Gastrocnemius medialis (tissue), 4 donors: ENCODE measurements around the gene RFFL. TPM values are rescaled to one million over a fixed set of nuclear protein-coding genes. Genes with fewer than 3 reads are reported as not detected.
A peak's percentile ranks its signal among the peaks of the same experiment; 100 is the strongest.
"Not testable (repeated sequence)": the region's sequence is repeated elsewhere in the genome, so short reads cannot be mapped to it uniquely, and the experiment has no call there.

Source experiments
- ATAC-seq, 2 donors: fragments of 150-250 bp; one replicate each; pipeline ENCODE4 v1.9.1; 2016
- DNase-seq, 2 donors: peaks; one replicate each; pipeline ENCODE4 v3.0.0-alpha.2; 2019
- H3K27ac ChIP-seq, 4 donors: fragments of 200-600 bp; sonication (generic); 1 replicate in 1 of 4; 2 replicates in 3 of 4; pipeline ENCODE4 v1.5.1; 2016 to 2018; ENCODE audit warnings: mild to moderate bottlenecking in 2 of 4, moderate library complexity in 1 of 4
- H3K27me3 ChIP-seq, 3 donors: fragments of 200-600 bp; sonication (generic) in 2 of 3; 1 replicate in 1 of 3; 2 replicates in 2 of 3; pipeline versions ENCODE4 v1.5.1 to v1.6.0; 2016 to 2019; ENCODE audit warnings: mild to moderate bottlenecking in 1 of 3, moderate library complexity in 1 of 3
- H3K36me3 ChIP-seq, 2 donors: fragments of 200-600 bp; sonication (generic) in 1 of 2; one replicate each; pipeline ENCODE4 v1.5.1; 2017 to 2018
- H3K4me1 ChIP-seq, 2 donors: fragments of 200-600 bp; sonication (generic) in 1 of 2; one replicate each; pipeline ENCODE4 v1.5.1; 2016 to 2017; ENCODE audit warnings: mild to moderate bottlenecking in 2 of 2
- H3K4me3 ChIP-seq, 4 donors: fragments of 200-600 bp; sonication (generic) in 3 of 4; 1 replicate in 1 of 4; 2 replicates in 3 of 4; pipeline ENCODE4 v1.5.1; 2016 to 2019; ENCODE audit warnings: mild to moderate bottlenecking in 2 of 4
- H3K9me3 ChIP-seq, 3 donors: fragments of 200-600 bp; sonication (generic) in 2 of 3; 1 replicate in 1 of 3; 2 replicates in 2 of 3; pipeline ENCODE4 v1.5.1; 2016 to 2019
- CTCF ChIP-seq, 5 experiments: fragments of 450-650 bp in 3 of 5; fragments of 200-600 bp in 2 of 5; sonication (generic) in 2 of 5; IDR thresholded peaks in 4 of 5; conservative IDR thresholded peaks in 1 of 5; 1 replicate in 4 of 5; 2 replicates in 1 of 5; pipeline ENCODE4 v1.5.1; 2016 to 2019; ENCODE audit warnings: antibody characterized with exemption in 5 of 5, mild to moderate bottlenecking in 3 of 5, moderate library complexity in 3 of 5
- POLR2A ChIP-seq, 2 donors: fragments of 450-650 bp; IDR thresholded peaks; one replicate each; pipeline ENCODE4 v1.6.1; 2017; ENCODE audit warnings: antibody characterized with exemption in 2 of 2, mild to moderate bottlenecking in 2 of 2, moderate library complexity in 2 of 2
- in situ Hi-C, 4 donors: fragments of 200-750 bp; cut with MboI; loops; one replicate each; pipeline versions ENCODE4 v1.15.0 to v1.8.0; 2017; ENCODE audit warnings: low sequenced_read_pairs in 4 of 4
- intact Hi-C: fragments of 100-400 bp; cut with DNase I; formaldehyde crosslinking; loops from one replicate; pipeline ENCODE4 v1.15.1; 2023; ENCODE audit warnings: low total_unique reads
- total RNA-seq, 4 donors: library from RNA; depleted of rRNA; stranded (reverse); fragments of >200 nt; gene quantifications; one replicate each; pipeline versions ENCODE4 v1.1.0 to v1.2.3, GENCODE V29; 2016

Gene RFFL
- total RNA-seq: 10 to 100 TPM; 17.4 to 65.7 (median 35.0) TPM

- H3K4me3 ChIP-seq: peak within 1 kb of the TSS; percentile 47 to 57 (median 54)
- intact Hi-C loops: loop anchor here (1.0 to 5.0 kb wide), 5 partner anchors 26 to 103 kb away; partner anchors contain the start of genes CCT6B, LIG3 and ZNF830
These were observed at the start of gene RFFL for GRCh38 chr17:35063514-35064223. Gene RFFL (minus strand): TSS chr17:35063707. CDS start chr17:35026553, 37,154 bp downstream.

GRCh38 chr17:35110791-35111190, 47.3 kb upstream of the RFFL start:
- H3K9me3 ChIP-seq, H3K4me3 ChIP-seq, DNase-seq, H3K27me3 ChIP-seq, H3K36me3 ChIP-seq, H3K4me1 ChIP-seq, intact Hi-C loops, ATAC-seq, H3K27ac ChIP-seq: not testable (repeated sequence)
- in situ Hi-C loops: loop anchor here in 2 of 4 donors (25.0 kb wide), 2 partner anchors 273 to 573 kb away; no protein-coding TSS in a partner anchor

More at GRCh38 chr17:35063514-35064223, at the start of gene RFFL:
- in situ Hi-C loops: no loop called here
- no peaks in the 10 kb centered on the region for H3K9me3 ChIP-seq
- no peaks in the 10 kb centered on the region for H3K27me3 ChIP-seq
- ATAC-seq (peak; percentile 99 to 100), DNase-seq (peak; percentile 93 to 95)
- H3K4me1 ChIP-seq: peaks cover 13 to 30% of the 10 kb centered on the region in 2 donors
- peak within 1 kb of the TSS; percentile 87 to 97 (median 90) for H3K27ac ChIP-seq
- H3K36me3 ChIP-seq: no peaks in the 10 kb centered on the region
- TF ChIP-seq CTCF (IDR thresholded peaks at IDR 0.05 in 4 of 5, conservative IDR thresholded peaks at IDR 0.05 in 1 of 5) (peak in 1 of 5 experiments; percentile 13), POLR2A (IDR thresholded peaks at IDR 0.05) (peak; percentile 59 to 75)

GRCh38 chr17:35104844-35105450, 41.4 kb upstream of the RFFL start:
- Histone ChIP-seq H3K27me3 (no peaks in the 10 kb centered on the region), H3K9me3 (no peaks in the 10 kb centered on the region), H3K4me1 (no peaks in the 10 kb centered on the region), H3K4me3 (no peak overlapping the region), H3K36me3 (peaks cover 0 to 33% of the 10 kb centered on the region in 2 donors), H3K27ac (no peak overlapping the region)
- DNase-seq (no peak), ATAC-seq (no peak)
- no peak for TF ChIP-seq CTCF (IDR thresholded peaks at IDR 0.05 in 4 of 5, conservative IDR thresholded peaks at IDR 0.05 in 1 of 5)
- TF ChIP-seq POLR2A (IDR thresholded peaks at IDR 0.05): no peak
- in situ Hi-C loops: loop anchor here in 2 of 4 donors (25.0 kb wide), 2 partner anchors 268 to 568 kb away; no protein-coding TSS in a partner anchor
- intact Hi-C loops: no loop called here

- TF ChIP-seq CTCF (IDR thresholded peaks at IDR 0.05 in 4 of 5, conservative IDR thresholded peaks at IDR 0.05 in 1 of 5) (no peak), POLR2A (IDR thresholded peaks at IDR 0.05) (no peak)
- H3K4me1 ChIP-seq: no peaks in the 10 kb centered on the region
- in situ Hi-C loops: loop anchor here in 2 of 4 donors (25.0 kb wide), 2 partner anchors 266 to 566 kb away; no protein-coding TSS in a partner anchor
- H3K36me3 ChIP-seq: peaks cover 0 to 38% of the 10 kb centered on the region in 2 donors
- ATAC-seq (no peak), DNase-seq (no peak)
- H3K4me3 ChIP-seq: no peak overlapping the region
- intact Hi-C loops: no loop called here
- H3K27ac ChIP-seq: no peak overlapping the region
- no peaks in the 10 kb centered on the region for H3K9me3 ChIP-seq
- no peaks in the 10 kb centered on the region for H3K27me3 ChIP-seq
These were observed 39.8 kb upstream of the RFFL start for GRCh38 chr17:35103271-35103670.

- Histone ChIP-seq H3K36me3 (peaks cover 0 to 38% of the 10 kb centered on the region in 2 donors), H3K27ac (no peak overlapping the region), H3K27me3 (no peaks in the 10 kb centered on the region), H3K4me3 (no peak overlapping the region), H3K9me3 (no peaks in the 10 kb centered on the region), H3K4me1 (no peaks in the 10 kb centered on the region)
- in situ Hi-C loops: loop anchor here in 2 of 4 donors (25.0 kb wide), 2 partner anchors 264 to 564 kb away; no protein-coding TSS in a partner anchor
- ATAC-seq (no peak), DNase-seq (no peak)
- intact Hi-C loops: no loop called here
- no peak for TF ChIP-seq POLR2A (IDR thresholded peaks at IDR 0.05)
- no peak for TF ChIP-seq CTCF (IDR thresholded peaks at IDR 0.05 in 4 of 5, conservative IDR thresholded peaks at IDR 0.05 in 1 of 5)
These were observed 38.2 kb upstream of the RFFL start for GRCh38 chr17:35101725-35102124.
